CD4-positive, alpha-beta T cell treated with Interferon gamma for 1 hour (primary cell): Measurements from ENCODE around the gene BUD23.
"Not testable (repeated sequence)": the region's sequence is repeated elsewhere in the genome, so short reads cannot be mapped to it uniquely, and the experiment has no call there.

Experiments
- DNase-seq: peaks from one replicate; pipeline ENCODE4 v3.0.0-alpha.2; 2020

Gene BUD23

DNA sequence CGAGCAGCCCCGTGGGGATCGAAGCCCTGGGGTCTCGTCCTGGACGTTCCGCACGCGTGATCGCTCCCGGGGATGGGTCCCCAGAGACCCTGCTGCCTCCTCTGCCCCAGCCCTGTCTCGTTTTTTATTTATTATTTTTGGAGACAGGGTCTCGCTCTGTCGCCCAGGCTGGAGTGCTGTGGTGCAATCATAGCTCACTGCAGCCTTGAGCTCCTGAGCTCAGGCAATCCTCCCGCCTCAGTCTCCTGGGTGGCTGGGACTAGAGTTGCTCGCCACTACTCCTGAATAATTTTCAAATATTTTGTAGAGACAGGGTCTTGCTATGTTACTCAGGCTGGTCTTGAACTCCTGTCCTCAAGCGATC lies 36.4 kb downstream of the BUD23 start:
- no peak for DNase-seq

DNA sequence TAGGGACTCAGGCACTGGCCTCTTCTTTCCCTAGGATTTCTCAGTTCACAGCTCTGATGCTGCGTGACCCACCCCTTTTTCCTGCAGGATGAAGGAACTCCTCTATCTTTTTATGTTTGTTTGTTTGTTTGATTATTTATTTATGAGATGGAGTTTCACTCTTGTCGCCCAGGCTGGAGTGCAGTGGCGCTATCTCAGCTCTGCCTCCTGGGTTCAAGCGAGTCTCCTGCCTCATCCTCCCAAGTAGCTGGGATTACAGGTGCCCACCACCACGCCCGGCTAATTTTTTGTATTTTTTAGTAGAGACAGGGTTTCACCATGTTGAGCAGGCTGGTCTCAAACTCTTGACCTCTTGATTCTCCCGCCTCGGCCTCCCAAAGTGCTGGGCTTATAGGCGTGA lies 37.0 kb downstream of the BUD23 start:
- not testable (repeated sequence) for DNase-seq

DNA sequence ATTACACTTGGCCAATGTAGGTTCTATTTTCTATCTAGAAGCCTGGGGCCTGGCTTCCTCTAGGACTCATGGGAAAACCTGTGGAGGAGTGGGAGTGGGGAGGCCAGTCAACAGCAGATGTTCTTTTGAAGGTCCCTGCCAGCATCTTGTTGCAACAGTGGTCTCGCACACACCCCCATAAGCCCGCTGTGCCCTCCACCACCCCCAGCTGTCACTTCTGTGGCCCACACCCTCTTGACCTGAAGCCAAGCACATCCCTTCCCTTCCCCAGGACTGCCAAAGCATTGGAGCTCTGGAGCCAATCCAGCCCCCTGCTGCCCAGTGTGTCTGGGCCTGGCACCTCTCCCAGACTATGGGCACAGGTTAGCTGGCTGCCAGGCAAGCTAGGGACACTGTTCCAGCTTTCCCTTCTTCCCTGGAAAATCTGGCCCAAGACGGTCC lies 38.0 kb downstream of the BUD23 start:
- DNase-seq = no peak

DNA sequence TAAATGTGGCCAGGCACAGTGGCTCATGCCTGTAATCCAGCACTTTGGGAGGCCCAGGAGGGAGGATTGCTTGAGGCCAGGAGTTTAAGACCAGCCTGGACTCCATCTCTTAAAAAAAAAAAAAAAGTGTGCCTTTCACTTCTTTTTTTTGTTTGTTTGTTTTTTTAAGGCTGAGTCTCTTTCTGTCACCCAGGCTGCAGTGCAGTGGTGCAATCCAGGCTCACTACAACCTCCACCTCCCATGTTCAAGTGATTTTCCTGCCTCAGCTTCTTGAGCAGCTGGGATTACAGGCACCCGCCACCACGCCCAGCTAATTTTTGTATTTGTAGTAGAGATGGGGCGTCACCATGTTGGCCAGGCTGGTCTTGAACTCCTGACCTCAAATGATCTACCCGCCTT lies 38.8 kb downstream of the BUD23 start:
- DNase-seq = not testable (repeated sequence)

DNA sequence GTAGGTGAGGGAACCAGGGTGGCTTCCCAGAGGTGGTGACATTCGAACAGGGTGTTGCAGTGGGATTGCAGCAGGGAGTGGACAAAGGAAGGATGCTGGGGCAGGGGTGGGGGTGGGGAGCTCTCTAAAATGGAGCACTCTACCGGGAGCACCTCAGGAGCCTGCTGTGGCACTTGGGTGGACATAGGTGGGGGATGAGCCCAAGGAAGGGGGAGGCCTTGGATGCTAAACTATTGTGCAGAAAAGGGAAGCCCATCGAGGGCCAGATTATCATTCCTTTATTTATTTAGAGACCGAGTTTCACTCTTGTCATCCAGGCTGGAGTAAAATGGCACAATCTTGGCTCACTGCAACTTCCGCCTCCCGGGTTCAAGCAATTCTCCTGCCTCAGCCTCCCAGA lies 39.4 kb downstream of the BUD23 start:
- DNase-seq = no peak

DNA sequence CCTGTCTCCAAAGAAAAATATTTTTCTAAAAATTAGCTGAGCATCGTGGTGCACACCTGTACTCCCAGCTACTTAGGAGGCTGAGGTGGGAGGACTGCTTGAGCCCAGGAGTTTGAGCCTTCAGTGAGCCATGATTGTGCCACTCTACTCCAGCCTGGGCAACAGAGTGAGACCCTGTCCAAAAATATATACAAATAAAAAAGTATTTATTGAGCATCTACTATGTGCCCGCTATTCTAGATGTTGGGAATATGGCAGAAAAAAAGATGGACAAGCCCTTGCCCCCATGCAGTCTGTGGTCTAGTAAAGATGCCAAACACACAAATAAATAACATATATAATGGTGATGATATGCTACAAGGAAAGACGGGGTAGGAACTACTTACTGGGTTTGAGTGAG lies 40.4 kb downstream of the BUD23 start:
- DNase-seq = no peak

DNA sequence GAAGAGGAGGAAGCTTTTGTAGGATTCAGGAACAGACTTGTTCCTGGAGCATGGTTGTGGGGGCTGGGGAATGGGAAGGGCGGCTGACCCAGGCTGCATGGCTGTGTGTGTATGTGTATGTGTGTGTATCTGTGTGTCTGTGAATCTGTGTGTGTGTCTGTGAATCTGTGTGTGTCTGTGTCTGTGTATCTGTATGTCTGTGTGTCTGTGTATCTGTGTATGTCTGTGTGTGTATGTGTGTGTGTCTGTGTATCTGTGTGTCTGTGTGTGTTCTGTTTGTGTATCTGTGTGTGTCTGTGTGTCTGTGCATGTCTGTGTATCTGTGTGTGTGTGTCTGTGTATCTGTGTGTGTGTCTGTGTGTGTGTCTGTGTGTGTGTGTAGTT lies 42.7 kb downstream of the BUD23 start:
- no peak for DNase-seq

DNA sequence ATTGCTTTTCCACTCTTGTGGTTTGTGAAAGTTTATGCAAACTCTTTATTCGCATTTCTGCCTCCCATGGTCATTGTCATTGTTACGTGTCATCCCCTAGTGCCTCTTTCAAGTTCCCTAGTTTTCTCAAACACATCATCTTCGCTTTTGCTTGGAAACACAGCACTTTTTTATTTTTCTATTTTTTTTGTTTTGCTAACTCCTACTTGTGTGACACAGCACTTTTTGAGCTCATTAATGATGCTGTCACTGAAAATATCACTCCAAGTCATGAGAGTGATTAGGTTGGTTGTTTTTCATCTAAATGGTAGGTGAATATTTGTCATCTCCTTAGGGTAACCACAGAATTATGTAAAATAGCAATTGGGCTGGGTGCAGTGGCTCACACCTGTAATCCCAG lies 44.6 kb downstream of the BUD23 start:
- DNase-seq = no peak

DNA sequence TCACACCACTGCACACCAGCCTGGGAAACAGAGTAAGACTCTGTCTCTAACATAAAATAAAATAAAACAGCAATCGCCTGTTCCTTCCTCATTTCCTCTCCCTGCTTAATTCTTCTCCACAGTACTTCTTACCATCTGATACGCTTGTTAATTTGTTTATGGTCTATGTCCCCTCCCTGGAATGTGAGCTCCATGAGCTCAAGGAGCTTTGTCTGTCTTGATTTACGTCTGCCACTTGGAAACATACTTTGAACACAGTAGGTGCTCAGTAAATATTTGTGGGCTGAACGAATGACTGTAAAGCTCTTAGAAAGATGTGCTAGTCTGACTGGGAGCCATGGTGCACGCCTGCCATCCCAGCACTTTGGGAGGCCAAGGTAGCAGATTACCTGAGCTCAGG lies 45.2 kb downstream of the BUD23 start:
- no peak for DNase-seq

DNA sequence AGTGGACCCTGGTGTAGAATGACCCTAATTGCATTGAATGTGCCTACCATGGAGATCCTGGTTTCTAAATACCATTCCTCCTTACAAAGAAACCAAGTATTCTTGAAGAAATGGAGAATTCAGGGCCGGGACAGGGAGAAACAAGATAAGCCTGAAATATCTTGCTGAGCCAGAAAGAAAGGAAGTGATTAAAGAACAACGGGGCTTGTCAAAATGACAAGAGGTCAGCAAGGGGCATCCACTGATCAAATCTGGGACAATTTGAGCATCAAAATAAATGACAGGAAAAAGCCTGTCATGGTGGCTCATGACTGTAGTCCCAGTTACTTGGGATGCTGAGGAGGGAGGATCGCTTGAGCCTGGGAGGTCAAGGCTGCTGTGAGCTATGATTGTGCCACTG lies 47.1 kb downstream of the BUD23 start:
- no peak for DNase-seq

GRCh38 chr7:73732397-73732796 lies 49.0 kb downstream of the BUD23 start:
- DNase-seq = no peak

- DNase-seq = peak; percentile 82
Measured at GRCh38 chr7:73734619-73735527, 51.5 kb downstream of the BUD23 start.

DNA sequence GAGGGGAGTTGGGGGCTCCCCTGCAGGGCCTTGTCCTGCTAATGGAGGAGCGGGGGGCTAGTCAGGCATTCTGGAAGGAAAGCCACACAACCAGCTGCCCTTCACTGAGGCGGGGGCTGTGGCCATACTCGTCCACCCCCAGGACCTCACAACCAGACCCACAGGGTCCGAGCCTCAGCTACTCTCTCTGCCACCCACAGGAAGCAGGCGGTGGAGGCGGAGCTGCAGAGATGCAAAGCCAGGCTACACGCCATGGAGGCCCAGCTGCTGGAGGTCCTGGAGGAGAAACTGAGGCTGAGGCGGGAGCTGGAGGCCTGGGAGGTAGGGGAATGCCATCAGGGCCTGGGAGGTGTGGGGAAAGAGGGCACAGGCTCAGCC lies 52.1 kb downstream of the BUD23 start:
- no peak for DNase-seq

DNA sequence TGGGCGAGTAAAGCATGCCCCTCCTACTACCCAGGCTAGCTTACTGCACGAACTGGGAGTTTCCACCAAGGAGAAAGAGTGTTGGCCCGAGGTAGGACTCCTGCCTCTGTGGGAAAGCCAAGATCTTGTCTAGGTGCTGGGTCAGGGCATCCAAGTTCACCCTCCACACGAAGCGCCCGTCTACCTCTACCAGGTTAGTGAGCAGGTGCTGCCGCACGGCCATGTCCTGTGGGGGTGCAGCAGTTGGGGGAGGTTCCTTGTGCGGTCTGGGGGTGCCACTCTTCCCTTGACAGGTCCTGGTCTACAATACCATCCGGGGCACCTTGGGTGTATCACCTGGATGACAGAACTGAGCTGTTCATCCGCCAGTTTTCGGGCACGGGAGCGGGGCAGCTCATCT lies 53.5 kb downstream of the BUD23 start:
- no peak for DNase-seq

DNA sequence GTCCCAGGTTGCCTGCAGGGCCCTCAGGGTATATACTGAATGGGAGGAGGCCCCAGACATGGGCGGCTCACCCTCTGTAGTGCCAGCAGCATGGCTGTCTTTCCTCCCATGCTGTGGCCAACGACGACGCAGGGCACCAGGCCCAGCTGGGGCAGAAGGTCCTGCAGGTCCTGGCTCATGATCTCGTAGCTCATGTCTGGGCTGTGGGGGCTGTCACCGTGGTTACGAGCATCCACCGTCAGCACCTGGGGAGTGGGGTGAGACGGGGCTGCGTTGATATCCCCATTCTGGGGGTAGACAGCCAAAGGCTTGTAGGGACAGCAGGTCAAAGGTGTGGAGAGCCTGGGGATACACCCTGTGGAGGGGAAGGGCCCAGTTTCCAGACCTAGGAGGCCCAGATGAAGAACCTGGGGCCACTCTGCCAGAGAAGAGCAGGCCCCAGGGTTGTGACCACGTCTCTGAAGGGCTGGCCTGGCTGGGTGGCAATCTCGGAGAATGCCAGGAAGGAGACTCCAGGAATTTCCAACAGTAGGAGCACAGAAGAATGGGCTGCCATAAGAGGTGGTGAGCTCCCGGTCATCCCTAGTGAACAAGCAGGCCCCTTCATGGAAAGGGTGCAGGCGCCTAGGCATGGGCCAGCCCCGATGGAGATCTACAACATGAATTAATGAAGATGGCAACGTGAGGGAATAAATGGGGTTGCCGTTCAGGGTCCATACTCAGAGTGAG lies 54.3 kb downstream of the BUD23 start:
- no peak for DNase-seq

DNA sequence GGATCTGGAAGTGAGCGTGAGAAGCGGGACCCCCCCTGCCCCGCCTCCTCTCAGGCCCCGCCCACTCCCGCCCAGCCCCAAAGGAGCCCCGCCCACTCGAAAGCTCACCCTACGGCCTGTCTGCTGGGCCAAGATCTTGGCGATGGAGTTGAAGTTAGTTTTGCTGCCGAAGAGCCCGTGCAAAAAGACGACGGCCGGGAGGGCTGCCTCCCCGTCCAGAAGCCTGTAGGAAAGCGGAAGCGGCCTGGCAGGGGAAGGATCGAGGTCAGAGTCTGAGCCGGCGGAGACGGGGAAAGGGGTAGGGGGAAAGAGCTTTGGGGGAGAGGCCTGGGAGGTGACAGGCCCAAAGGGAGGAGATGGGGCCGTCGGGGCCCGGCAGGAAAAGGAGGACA lies 54.8 kb downstream of the BUD23 start:
- DNase-seq = peak; percentile 49

GRCh38 chr7:73738612-73739386 lies 55.4 kb downstream of the BUD23 start, which contains the start of gene ABHD11:
ABHD11 (minus strand) TSS chr7:73738802; CDS start chr7:73738770, 32 bp downstream.
- DNase-seq = peak; percentile 95

- no peak for DNase-seq
Measured at GRCh38 chr7:73739387-73739767, 56.0 kb downstream of the BUD23 start.

DNA sequence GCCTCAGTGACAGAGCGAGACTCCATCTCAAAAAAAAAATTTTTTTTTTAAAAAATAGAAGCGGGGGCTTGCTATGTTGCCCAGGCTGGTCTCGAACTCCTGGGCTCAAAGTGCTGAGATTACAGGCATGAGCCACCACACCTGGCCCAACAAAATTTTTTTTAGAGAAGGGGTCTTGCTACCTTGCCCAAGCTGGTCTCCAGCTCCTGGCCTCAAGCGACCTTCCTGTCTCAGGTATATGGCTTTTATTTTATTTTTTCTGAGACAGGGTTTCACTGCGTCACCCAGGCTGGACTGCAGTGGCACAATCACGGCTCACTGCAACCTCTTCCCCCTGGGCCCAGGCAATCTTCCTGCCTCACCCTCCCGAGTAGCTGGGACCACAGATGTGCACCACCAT lies 56.8 kb downstream of the BUD23 start:
- DNase-seq = no peak

DNA sequence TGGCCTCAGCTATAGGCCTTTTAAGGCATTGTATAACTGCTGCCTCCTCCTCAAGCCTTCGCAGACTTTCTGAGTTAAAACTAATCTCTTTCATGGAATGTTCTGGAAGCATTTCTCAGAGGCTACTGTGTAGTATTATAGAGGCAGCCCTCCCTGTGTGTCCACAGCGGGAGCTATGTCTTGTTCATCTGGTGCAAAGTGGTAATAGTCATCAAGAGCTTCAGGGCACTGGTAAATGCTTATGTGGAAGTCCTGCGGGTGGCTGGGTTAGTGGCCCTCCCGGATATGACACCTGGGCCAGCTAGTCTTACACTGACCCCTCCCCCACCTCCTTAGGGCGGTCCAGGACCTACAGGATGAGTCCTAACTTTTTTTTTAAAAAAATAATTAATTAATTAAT lies 57.4 kb downstream of the BUD23 start:
- DNase-seq = no peak

GRCh38 chr7:73741600-73741999 lies 58.2 kb downstream of the BUD23 start:
- DNase-seq = no peak

- DNase-seq = no peak
Measured at GRCh38 chr7:73742338-73742752, 58.9 kb downstream of the BUD23 start.
